ENCODE data around the gene RAPGEFL1.

The RAPGEFL1 gene

DNA sequence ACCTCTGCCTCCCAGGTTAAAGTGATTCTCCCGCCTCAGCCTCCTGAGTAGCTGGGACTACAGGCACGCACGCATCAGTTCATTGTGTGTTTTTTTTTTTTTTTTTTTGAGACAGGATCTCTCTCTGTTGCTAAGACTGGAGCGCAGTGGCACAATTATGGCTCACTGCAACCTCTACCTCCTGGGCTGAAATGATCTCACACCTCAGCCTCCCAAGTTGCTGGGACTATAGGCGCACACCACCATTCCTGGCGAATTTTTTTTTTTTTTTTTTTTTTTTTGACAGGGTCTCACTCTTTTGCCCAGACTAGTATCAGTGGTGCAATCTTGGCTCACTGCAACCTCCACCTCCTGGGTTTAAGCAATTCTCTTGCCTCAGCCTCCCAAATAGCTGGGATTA, 17.8 kb upstream of the RAPGEFL1 start:
- TF ChIP-seq, protein P1, sequence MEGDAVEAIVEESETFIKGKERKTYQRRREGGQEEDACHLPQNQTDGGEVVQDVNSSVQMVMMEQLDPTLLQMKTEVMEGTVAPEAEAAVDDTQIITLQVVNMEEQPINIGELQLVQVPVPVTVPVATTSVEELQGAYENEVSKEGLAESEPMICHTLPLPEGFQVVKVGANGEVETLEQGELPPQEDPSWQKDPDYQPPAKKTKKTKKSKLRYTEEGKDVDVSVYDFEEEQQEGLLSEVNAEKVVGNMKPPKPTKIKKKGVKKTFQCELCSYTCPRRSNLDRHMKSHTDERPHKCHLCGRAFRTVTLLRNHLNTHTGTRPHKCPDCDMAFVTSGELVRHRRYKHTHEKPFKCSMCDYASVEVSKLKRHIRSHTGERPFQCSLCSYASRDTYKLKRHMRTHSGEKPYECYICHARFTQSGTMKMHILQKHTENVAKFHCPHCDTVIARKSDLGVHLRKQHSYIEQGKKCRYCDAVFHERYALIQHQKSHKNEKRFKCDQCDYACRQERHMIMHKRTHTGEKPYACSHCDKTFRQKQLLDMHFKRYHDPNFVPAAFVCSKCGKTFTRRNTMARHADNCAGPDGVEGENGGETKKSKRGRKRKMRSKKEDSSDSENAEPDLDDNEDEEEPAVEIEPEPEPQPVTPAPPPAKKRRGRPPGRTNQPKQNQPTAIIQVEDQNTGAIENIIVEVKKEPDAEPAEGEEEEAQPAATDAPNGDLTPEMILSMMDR (conservative IDR thresholded peaks at IDR 0.05; ENCODE audit: low read depth, low read length) = no peak
- no peak overlapping the region for H3K4me3 ChIP-seq (ENCODE audit: low read length)
- no peak for DNase-seq (ENCODE audit: low read depth)

DNA sequence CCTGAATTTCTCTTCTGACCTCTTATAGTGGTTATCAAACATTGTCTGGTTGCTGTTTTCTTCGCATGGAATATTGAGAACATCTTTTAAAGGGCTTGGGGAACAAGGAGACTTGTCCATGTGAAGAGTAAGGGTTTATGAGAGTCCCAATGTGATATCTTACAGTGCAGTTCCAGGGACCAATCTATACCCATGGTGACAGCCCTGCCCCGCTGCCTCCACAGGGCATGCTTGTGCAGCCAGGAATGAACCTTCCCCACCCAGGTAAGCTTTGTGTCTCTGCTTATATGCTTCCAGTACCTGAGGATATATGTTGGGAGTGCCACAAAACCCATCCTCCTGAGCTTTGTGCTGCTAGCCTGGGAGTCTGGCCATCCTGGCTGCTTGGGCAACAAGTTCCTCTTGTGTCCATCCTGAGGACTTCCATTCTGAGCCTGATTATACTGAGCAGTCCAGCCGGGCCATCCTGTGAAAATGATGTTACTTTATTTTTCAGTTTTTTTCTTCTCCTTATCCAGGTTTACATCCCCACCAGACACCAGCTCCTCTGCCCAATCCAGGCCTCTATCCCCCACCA, 9.5 kb upstream of the RAPGEFL1 start:
- TF ChIP-seq, protein P1 (conservative IDR thresholded peaks at IDR 0.05; ENCODE audit: low read depth, low read length) = no peak
- DNase-seq (ENCODE audit: low read depth) = no peak
- no peak overlapping the region for H3K4me3 ChIP-seq (ENCODE audit: low read length)

DNA sequence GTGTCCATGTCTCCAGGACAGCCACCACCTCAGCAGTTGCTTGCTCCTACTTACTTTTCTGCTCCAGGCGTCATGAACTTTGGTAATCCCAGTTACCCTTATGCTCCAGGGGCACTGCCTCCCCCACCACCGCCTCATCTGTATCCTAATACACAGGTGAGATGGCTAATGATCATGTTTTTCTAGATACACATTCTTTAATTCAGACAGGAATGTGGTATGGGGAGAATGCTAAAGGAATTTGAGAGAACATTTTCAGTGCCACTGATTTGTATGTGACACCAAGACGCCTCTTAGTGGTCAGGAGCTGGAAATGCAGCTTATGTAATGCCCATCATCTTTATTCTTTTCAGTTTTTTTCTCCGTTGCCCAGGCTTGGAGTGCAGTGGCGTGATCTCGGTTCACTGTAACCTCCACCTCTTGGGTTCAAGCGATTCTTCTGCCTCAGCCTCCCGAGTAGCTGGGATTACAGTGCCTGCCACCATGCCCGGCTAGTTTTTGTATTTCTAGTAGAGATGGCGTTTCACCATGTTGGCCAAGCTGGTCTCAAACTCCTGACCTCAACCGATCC, 8.9 kb upstream of the RAPGEFL1 start:
- H3K4me3 ChIP-seq (ENCODE audit: low read length) = no peak overlapping the region
- TF ChIP-seq, protein P1 (conservative IDR thresholded peaks at IDR 0.05; ENCODE audit: low read depth, low read length) = peak; percentile 78
- DNase-seq (ENCODE audit: low read depth) = peak; percentile 48

DNA sequence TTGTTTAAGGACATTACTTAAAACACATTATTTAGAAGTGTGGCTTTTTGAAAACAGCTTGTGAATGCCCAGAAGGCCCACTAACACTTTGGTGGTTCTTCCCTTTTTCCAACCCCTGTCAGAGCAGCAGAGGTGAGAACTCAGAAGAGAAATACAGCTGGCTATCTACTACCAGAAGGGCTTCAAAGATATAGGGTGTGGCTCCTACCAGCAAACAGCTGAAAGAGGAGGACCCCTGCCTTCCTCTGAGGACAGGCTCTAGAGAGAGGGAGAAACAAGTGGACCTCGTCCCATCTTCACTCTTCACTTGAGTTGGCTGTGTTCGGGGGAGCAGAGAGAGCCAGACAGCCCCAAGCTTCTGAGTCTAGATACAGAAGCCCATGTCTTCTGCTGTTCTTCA, 6.9 kb upstream of the RAPGEFL1 start:
- TF ChIP-seq, protein P1 (conservative IDR thresholded peaks at IDR 0.05; ENCODE audit: low read depth, low read length) = no peak
- DNase-seq (ENCODE audit: low read depth) = no peak
- H3K4me3 ChIP-seq (ENCODE audit: low read length) = no peak overlapping the region

DNA sequence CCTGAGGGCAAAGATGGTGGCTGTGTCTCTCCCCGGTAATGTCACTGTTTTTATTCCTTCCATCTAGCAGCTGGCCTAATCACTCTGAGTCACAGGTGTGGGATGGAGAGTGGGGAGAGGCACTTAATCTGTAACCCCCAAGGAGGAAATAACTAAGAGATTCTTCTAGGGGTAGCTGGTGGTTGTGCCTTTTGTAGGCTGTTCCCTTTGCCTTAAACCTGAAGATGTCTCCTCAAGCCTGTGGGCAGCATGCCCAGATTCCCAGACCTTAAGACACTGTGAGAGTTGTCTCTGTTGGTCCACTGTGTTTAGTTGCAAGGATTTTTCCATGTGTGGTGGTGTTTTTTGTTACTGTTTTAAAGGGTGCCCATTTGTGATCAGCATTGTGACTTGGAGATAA, 5.5 kb upstream of the RAPGEFL1 start:
- TF ChIP-seq, protein P1 (conservative IDR thresholded peaks at IDR 0.05; ENCODE audit: low read depth, low read length) = no peak
- H3K4me3 ChIP-seq (ENCODE audit: low read length) = no peak overlapping the region
- no peak for DNase-seq (ENCODE audit: low read depth)

DNA sequence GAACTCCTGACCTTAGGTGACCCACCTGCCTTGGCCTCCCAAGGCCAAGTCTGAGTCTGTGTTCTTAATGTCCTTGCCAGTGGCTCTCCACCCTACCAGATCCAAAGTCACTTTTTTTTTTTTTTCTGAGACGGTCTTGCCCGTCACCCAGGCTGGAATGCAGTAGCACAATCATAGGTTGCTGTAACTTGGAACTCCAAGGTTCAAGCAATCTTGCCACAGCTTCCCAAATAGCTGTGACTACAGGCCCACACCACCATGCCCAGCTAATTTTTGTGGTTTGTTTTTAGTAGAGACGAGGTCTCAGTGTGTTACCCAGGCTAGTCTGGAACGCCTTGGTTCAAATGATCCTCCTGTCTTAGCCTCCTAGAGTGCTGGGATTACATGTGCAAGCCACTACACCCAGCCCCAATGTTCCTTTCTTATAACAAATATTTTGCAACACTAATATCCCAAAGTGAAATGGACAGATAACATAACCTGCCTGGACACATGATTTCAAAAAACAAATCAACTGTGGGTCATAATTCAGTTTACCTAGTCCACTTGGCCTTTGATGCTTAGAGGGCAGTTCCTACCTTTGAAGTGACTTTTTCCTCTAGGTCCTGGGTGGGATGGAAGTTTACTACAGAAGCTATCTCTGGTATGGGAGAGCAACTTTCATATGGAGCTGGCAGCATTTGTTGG, 4.0 kb upstream of the RAPGEFL1 start:
- TF ChIP-seq, protein P1 (conservative IDR thresholded peaks at IDR 0.05; ENCODE audit: low read depth, low read length) = no peak
- H3K4me3 ChIP-seq (ENCODE audit: low read length) = no peak overlapping the region

DNA sequence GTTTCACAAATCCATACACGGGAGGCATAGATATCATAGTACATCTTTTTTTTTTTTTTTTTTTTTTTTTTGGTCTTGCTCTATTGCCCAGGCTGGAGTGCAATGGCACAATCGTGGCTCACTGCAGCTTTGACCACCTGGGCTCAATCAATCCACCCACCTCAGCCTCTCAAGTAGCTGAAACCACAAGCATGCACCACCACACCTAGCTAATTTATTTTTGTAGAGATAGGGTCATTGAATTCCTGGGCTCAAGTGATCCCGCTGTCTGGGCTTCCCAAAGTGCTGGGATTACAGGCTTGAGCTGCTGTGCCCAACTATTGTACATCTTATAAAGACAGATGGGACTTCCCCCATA, 3.5 kb upstream of the RAPGEFL1 start:
- DNase-seq (ENCODE audit: low read depth) = no peak
- H3K4me3 ChIP-seq (ENCODE audit: low read length) = no peak overlapping the region
- TF ChIP-seq, protein P1 (conservative IDR thresholded peaks at IDR 0.05; ENCODE audit: low read depth, low read length) = no peak

More for the DNA sequence above, 4.0 kb upstream of the RAPGEFL1 start:
- no peak for DNase-seq (ENCODE audit: low read depth)

Data from retinal pigment epithelial cell (primary cell).